H9 (cell line): ENCODE measurements around the gene GXYLT1. TPM values are rescaled to one million over a fixed set of nuclear protein-coding genes. Genes with fewer than 3 reads are reported as not detected.

ENCODE experiments used
- DNase-seq: peaks from one replicate; pipeline ENCODE4 v3.0.0-alpha.2; 2017
- H2AFZ ChIP-seq: one replicate; pipeline ENCODE4 v1.6.1; 2013; ENCODE audit warnings: mild to moderate bottlenecking, low read length, control low read depth, moderate library complexity
- H2AK5ac ChIP-seq: 2 replicates; pipeline ENCODE4 v1.6.1; 2013; ENCODE audit warnings: low read length, control low read depth, mixed read lengths; ENCODE audit not compliant: insufficient read length
- H2BK120ac ChIP-seq: one replicate; pipeline ENCODE4 v1.6.1; 2013; ENCODE audit warnings: low read depth, mild to moderate bottlenecking, low read length, control low read depth, inconsistent platforms; ENCODE audit not compliant: poor library complexity, severe bottlenecking
- H2BK12ac ChIP-seq: 2 replicates; pipeline ENCODE4 v1.6.1; 2013; ENCODE audit warnings: low read length, control low read depth, mixed read lengths, low read depth; ENCODE audit not compliant: insufficient read length
- H2BK15ac ChIP-seq: 2 replicates; pipeline ENCODE4 v1.6.1; 2013; ENCODE audit warnings: low read depth, low read length, control low read depth
- H2BK20ac ChIP-seq: one replicate; pipeline ENCODE4 v1.6.1; 2013; ENCODE audit warnings: low read depth, mild to moderate bottlenecking, low read length, control low read depth, inconsistent platforms; ENCODE audit not compliant: poor library complexity, severe bottlenecking
- H2BK5ac ChIP-seq: 2 replicates; pipeline ENCODE4 v1.6.1; 2013; ENCODE audit warnings: low read length, control low read depth, mixed read lengths; ENCODE audit not compliant: insufficient read length
- H3K14ac ChIP-seq: 2 replicates; pipeline ENCODE4 v1.6.1; 2013; ENCODE audit warnings: low read length, control low read depth; ENCODE audit not compliant: insufficient read depth
- H3K18ac ChIP-seq: 2 replicates; pipeline ENCODE4 v1.6.1; 2013; ENCODE audit warnings: low read depth, mild to moderate bottlenecking, mixed read lengths, low read length, control low read depth; ENCODE audit not compliant: insufficient read length
- H3K23ac ChIP-seq: 2 replicates; pipeline ENCODE4 v1.6.1; 2013; ENCODE audit warnings: low read length, control low read depth, mixed read lengths, low read depth; ENCODE audit not compliant: insufficient read length
- H3K23me2 ChIP-seq: 2 replicates; pipeline ENCODE4 v1.6.1; 2013; ENCODE audit warnings: low read depth, mild to moderate bottlenecking, mixed read lengths, low read length, control low read depth; ENCODE audit not compliant: insufficient read length, poor library complexity, severe bottlenecking
- H3K27ac ChIP-seq: 2 replicates; pipeline ENCODE4 v1.5.1; 2013; ENCODE audit warnings: low read length, control low read depth, mixed read lengths, low read depth; ENCODE audit not compliant: insufficient read length
- H3K27me3 ChIP-seq: 2 replicates; pipeline ENCODE4 v1.6.1; 2013; ENCODE audit warnings: low read length, control low read depth, inconsistent platforms; ENCODE audit not compliant: insufficient read depth
- H3K4ac ChIP-seq: 2 replicates; pipeline ENCODE4 v1.6.1; 2013; ENCODE audit warnings: low read depth, mild to moderate bottlenecking, control low read depth, inconsistent platforms, low read length, moderate library complexity
- H3K4me1 ChIP-seq: 2 replicates; pipeline ENCODE4 v1.6.1; 2013; ENCODE audit warnings: low read length, control low read depth, inconsistent platforms; ENCODE audit not compliant: insufficient read depth
- H3K4me2 ChIP-seq: 2 replicates; pipeline ENCODE4 v1.6.1; 2013; ENCODE audit warnings: low read length, control low read depth, mixed read lengths; ENCODE audit not compliant: insufficient read length, insufficient read depth
- H3K56ac ChIP-seq: 2 replicates; pipeline ENCODE4 v1.6.1; 2013; ENCODE audit warnings: low read depth, mild to moderate bottlenecking, mixed read lengths, low read length, control low read depth; ENCODE audit not compliant: insufficient read length
- H3K79me1 ChIP-seq: 2 replicates; pipeline ENCODE4 v1.6.1; 2013; ENCODE audit warnings: low read depth, mild to moderate bottlenecking, moderate library complexity, low read length, control low read depth, inconsistent platforms; ENCODE audit not compliant: insufficient read depth, poor library complexity, severe bottlenecking
- H3K79me2 ChIP-seq: 2 replicates; pipeline ENCODE4 v1.6.1; 2013; ENCODE audit warnings: low read length, control low read depth, inconsistent platforms; ENCODE audit not compliant: insufficient read depth
- H3K9ac ChIP-seq: 2 replicates; pipeline ENCODE4 v1.6.1; 2013; ENCODE audit warnings: low read length, control low read depth, mixed read lengths; ENCODE audit not compliant: insufficient read length; ENCODE audit errors: extremely low read depth
- H3K9me3 ChIP-seq: one replicate; pipeline ENCODE4 v1.6.1; 2013; ENCODE audit warnings: low read depth, low read length, inconsistent platforms; ENCODE audit not compliant: control insufficient read depth
- H3T11ph ChIP-seq: one replicate; pipeline ENCODE4 v1.6.1; 2013; ENCODE audit warnings: mild to moderate bottlenecking, low read length, control low read depth, inconsistent platforms
- H4K20me1 ChIP-seq: one replicate; pipeline ENCODE4 v1.6.1; 2013; ENCODE audit not compliant: control insufficient read depth, insufficient read length, insufficient read depth
- H4K5ac ChIP-seq: 2 replicates; pipeline ENCODE4 v1.6.1; 2013; ENCODE audit warnings: low read depth, mild to moderate bottlenecking, mixed read lengths, low read length, control low read depth; ENCODE audit not compliant: insufficient read length
- H4K8ac ChIP-seq: replicated peaks from 2 replicates; pipeline ENCODE4 v1.6.1; 2013; ENCODE audit warnings: low read length, control low read depth, mixed read lengths, low read depth; ENCODE audit not compliant: insufficient read length
- H4K91ac ChIP-seq: 2 replicates; pipeline ENCODE4 v1.6.1; 2013; ENCODE audit warnings: low read depth, mild to moderate bottlenecking, moderate library complexity, mixed read lengths, low read length, control low read depth; ENCODE audit not compliant: insufficient read length
- H3K27ac Mint-ChIP-seq, 3 experiments: 2 replicates in 2 of 3; 3 replicates in 1 of 3; pipeline ENCODE4 v1.8.0; 2020 to 2021; ENCODE audit warnings: mixed read lengths in 3 of 3, mild to moderate bottlenecking in 1 of 3, moderate library complexity in 1 of 3
- H3K27me3 Mint-ChIP-seq: 2 replicates; pipeline ENCODE4 v1.8.0; 2021; ENCODE audit warnings: low read depth, mild to moderate bottlenecking, moderate library complexity, mixed read lengths
- H3K36me3 Mint-ChIP-seq, 3 experiments: 2 replicates in 2 of 3; 3 replicates in 1 of 3; pipeline ENCODE4 v1.8.0; 2020 to 2021; ENCODE audit warnings: low read depth in 3 of 3, mixed read lengths in 3 of 3; ENCODE audit not compliant: insufficient read depth in 1 of 3
- H3K4me1 Mint-ChIP-seq, 2 experiments: 2 replicates each; pipeline ENCODE4 v1.8.0; 2020; ENCODE audit warnings: mixed read lengths in 2 of 2
- H3K4me3 Mint-ChIP-seq, 2 experiments: 2 replicates in 1 of 2; 3 replicates in 1 of 2; pipeline ENCODE4 v1.8.0; 2020 to 2021; ENCODE audit warnings: mild to moderate bottlenecking in 2 of 2, mixed read lengths in 2 of 2, moderate library complexity in 1 of 2
- H3K9me3 Mint-ChIP-seq, 2 experiments: 2 replicates in 1 of 2; 3 replicates in 1 of 2; pipeline ENCODE4 v1.8.0; 2020; ENCODE audit warnings: mild to moderate bottlenecking in 2 of 2, mixed read lengths in 2 of 2, moderate library complexity in 1 of 2
- CTCF ChIP-seq: fragments of 200-600 bp; sonication (generic); conservative IDR thresholded peaks from 3 replicates; pipeline ENCODE4 v1.8.0; 2021; ENCODE audit warnings: antibody characterized with exemption, mild to moderate bottlenecking
- WGBS: extraction: QIAGEN DNeasy Blood & Tissue Kit; methylation state at CpG from one replicate; pipeline ENCODE4 v1.1.7; 2013; ENCODE audit warnings: missing lambda C conversion rate, low lambda C conversion rate, mixed read lengths; ENCODE audit not compliant: insufficient read length; ENCODE audit errors: extremely low coverage; 5-methylcytosine and 5-hydroxymethylcytosine counted together
- total RNA-seq: library from RNA; stranded (reverse); gene quantifications from 2 replicates; pipeline ENCODE4 v1.2.1, GENCODE V29; 2021

The GXYLT1 gene
- total RNA-seq, 1 experiment from 2014 or later: 14.5 TPM

GRCh38 chr12:42031847-42032564 is 112.7 kb downstream of the GXYLT1 start:
- Histone ChIP-seq H3K14ac (no peak overlapping the region), H3K56ac (no peak overlapping the region), H4K8ac (no peak overlapping the region), H3K27me3 (no peaks in the 10 kb centered on the region), H3K79me1 (no peaks in the 10 kb centered on the region), H3T11ph (no peak overlapping the region), H3K9ac (no peak overlapping the region), H2AFZ (no peak overlapping the region), H3K4ac (no peak overlapping the region), H2BK20ac (no peak overlapping the region), H3K4me2 (no peak overlapping the region), H3K23me2 (no peaks in the 10 kb centered on the region), H2BK5ac (no peak overlapping the region), H3K4me1 (no peaks in the 10 kb centered on the region), H2AK5ac (no peak overlapping the region), H2BK12ac (no peak overlapping the region), H4K20me1 (no peaks in the 10 kb centered on the region), H3K9me3 (no peaks in the 10 kb centered on the region), H4K91ac (no peak overlapping the region), H3K27ac (no peak overlapping the region), H2BK120ac (no peak overlapping the region), H3K18ac (no peak overlapping the region), H3K23ac (no peak overlapping the region), H4K5ac (no peak overlapping the region), H2BK15ac (no peak overlapping the region), H3K79me2 (no peaks in the 10 kb centered on the region)
- Mint-ChIP-seq H3K36me3 (no peaks in the 10 kb centered on the region; a peak in 1 of 7 replicates), H3K4me3 (no peak overlapping the region), H3K27me3 (peaks cover 3% of the 10 kb centered on the region; the same call in 1 of the 2 replicates), H3K9me3 (no peaks in the 10 kb centered on the region), H3K4me1 (no peaks in the 10 kb centered on the region), H3K27ac (no peak overlapping the region)
- WGBS: no CpG with 5 or more reads among the region's 4 CpGs
- no peak for DNase-seq
- no peak for TF ChIP-seq CTCF

Other genes starting within 250 kb of the GXYLT1 start
- gene YAF2, start 93.4 kb upstream of the GXYLT1 start, total RNA-seq: 1.9 and 2.7 TPM in 2 replicates
- 59.6 and 71.5 TPM in 2 replicates for gene ZCRB1, start 181.2 kb upstream of the GXYLT1 start, total RNA-seq
- 59.2 and 66.2 TPM in 2 replicates for gene PPHLN1, start 181.3 kb upstream of the GXYLT1 start, total RNA-seq